HCT116 (cell line): ENCODE measurements around the gene IQCM. TPM values are rescaled to one million over a fixed set of nuclear protein-coding genes. Genes with fewer than 3 reads are reported as not detected.
"Not testable (repeated sequence)": the region's sequence is repeated elsewhere in the genome, so short reads cannot be mapped to it uniquely, and the experiment has no call there.

Source experiments
- ATAC-seq: fragments of 200-7000 bp; cut with Tn5 transposase; 2 replicates; pipeline ENCODE4 v1.9.1; 2020; ENCODE audit warnings: mild to moderate bottlenecking, moderate library complexity
- BruUV-seq: library from RNA; stranded (reverse); fragments of 400-500 nt; replicated peaks from 2 replicates; lab custom pipeline; 2021; lab: Mats Ljungman, UMichigan
- CTCF ChIA-PET: fragments of 300-600 bp; sonication (Branson Sonifier 250); formaldehyde crosslinking; loops from one replicate; lab custom pipeline; 2021; ENCODE audit warnings: antibody characterized with exemption; lab: Charles Lee
- POLR2A ChIA-PET: fragments of 300-600, 350-600 bp; sonication (Branson Sonifier 250); formaldehyde crosslinking; loops from one replicate; lab custom pipeline; 2021; ENCODE audit warnings: antibody characterized with exemption; lab: Charles Lee
- RAD21 ChIA-PET, 2 experiments: fragments of 300-600 bp; sonication (Branson Sonifier 250); formaldehyde crosslinking; loops; one replicate each; lab custom pipeline; 2023; ENCODE audit warnings: low total read pairs in 2 of 2; ENCODE audit not compliant: uncharacterized antibody in 2 of 2, unreplicated experiment in 2 of 2, low non-redundant PET in 1 of 2; lab: Charles Lee
- DNase-seq: peaks from one replicate; pipeline ENCODE4 v3.0.0-alpha.2; 2010; ENCODE audit warnings: low read depth, low spot score
- H2AFZ ChIP-seq: fragments of 200-600 bp; shearing (Covaris generic), sonication (generic); 2 replicates; pipeline ENCODE4 v1.6.1; 2017; ENCODE audit warnings: low read depth, mixed run types, mixed read lengths, antibody characterized with exemption, low read length; ENCODE audit not compliant: poor library complexity, severe bottlenecking
- H3K27ac ChIP-seq: 2 replicates; pipeline ENCODE4 v1.5.1; 2012; ENCODE audit warnings: low read depth, low read length
- H3K27me3 ChIP-seq: fragments of 200-600 bp; sonication (generic); 2 replicates; pipeline ENCODE4 v1.6.1; 2016; ENCODE audit warnings: mixed run types, low read length, mixed read lengths; ENCODE audit not compliant: insufficient read depth
- H3K36me3 ChIP-seq, 2 experiments: fragments of 200-500 bp in 1 of 2; fragments of 200-600 bp in 1 of 2; sonication (Bioruptor generic) in 1 of 2; sonication (generic) in 1 of 2; 2 replicates each; pipeline versions ENCODE4 v1.5.1 to v1.6.1; 2014 to 2016; ENCODE audit warnings: low read length in 2 of 2, inconsistent platforms in 1 of 2, mixed read lengths in 1 of 2, mixed run types in 1 of 2; ENCODE audit not compliant: insufficient read depth in 2 of 2, control insufficient read depth in 1 of 2
- H3K4me1 ChIP-seq, 2 experiments: fragments of 200-600 bp in 1 of 2; sonication (generic) in 1 of 2; 2 replicates each; pipeline versions ENCODE4 v1.5.1 to v1.6.1; 2012 to 2017; ENCODE audit warnings: low read length in 2 of 2, inconsistent platforms in 1 of 2, mild to moderate bottlenecking in 1 of 2, mixed read lengths in 1 of 2, mixed run types in 1 of 2, moderate library complexity in 1 of 2; ENCODE audit not compliant: insufficient read depth in 2 of 2, control insufficient read depth in 1 of 2
- H3K4me2 ChIP-seq: fragments of 200-600 bp; sonication (generic); 2 replicates; pipeline ENCODE4 v1.6.1; 2017; ENCODE audit warnings: mixed run types, low read length, mixed read lengths
- H3K4me3 ChIP-seq, 2 experiments: fragments of 200-600 bp in 1 of 2; sonication (generic) in 1 of 2; replicated peaks in 1 of 2; 2 replicates each; pipeline ENCODE4 v1.5.1; 2011 to 2016; ENCODE audit warnings: low read length in 2 of 2, control low read depth in 1 of 2, low read depth in 1 of 2, mild to moderate bottlenecking in 1 of 2, mixed read lengths in 1 of 2, mixed run types in 1 of 2
- H3K79me2 ChIP-seq: fragments of 200-600 bp; sonication (generic); 2 replicates; pipeline ENCODE4 v1.6.1; 2017; ENCODE audit warnings: mild to moderate bottlenecking, mixed run types, low read length, moderate library complexity, mixed read lengths; ENCODE audit not compliant: insufficient read depth
- H3K9ac ChIP-seq: fragments of 200-600 bp; sonication (generic); 2 replicates; pipeline ENCODE4 v1.6.1; 2016; ENCODE audit warnings: low read length, mixed read lengths
- H3K9me2 ChIP-seq: fragments of 200-600 bp; sonication (generic), shearing (Covaris generic); 2 replicates; pipeline ENCODE4 v1.6.1; 2017; ENCODE audit warnings: mixed run types, mild to moderate bottlenecking, moderate library complexity; ENCODE audit not compliant: insufficient read depth
- H3K9me3 ChIP-seq, 2 experiments: fragments of 200-500 bp in 1 of 2; fragments of 200-600 bp in 1 of 2; sonication (Bioruptor generic) in 1 of 2; sonication (generic) in 1 of 2; 2 replicates each; pipeline ENCODE4 v1.6.1; 2014 to 2017; ENCODE audit warnings: low read length in 2 of 2, mixed read lengths in 2 of 2, inconsistent platforms in 1 of 2, low read depth in 1 of 2, mild to moderate bottlenecking in 1 of 2, mixed run types in 1 of 2, moderate library complexity in 1 of 2; ENCODE audit not compliant: control insufficient read depth in 1 of 2, insufficient read depth in 1 of 2
- H4K20me1 ChIP-seq: fragments of 200-600 bp; sonication (generic), shearing (Covaris generic); 2 replicates; pipeline ENCODE4 v1.6.1; 2017; ENCODE audit warnings: mixed run types, mild to moderate bottlenecking, moderate library complexity; ENCODE audit not compliant: insufficient read depth
- RAD21 ChIP-seq: IDR thresholded peaks from 2 replicates; pipeline ENCODE4 v1.6.1; 2012; ENCODE audit warnings: low read depth, mild to moderate bottlenecking
- TCF7L2 ChIP-seq: IDR thresholded peaks from 2 replicates; pipeline ENCODE4 v1.7.0; 2011; ENCODE audit warnings: borderline replicate concordance, inconsistent platforms; ENCODE audit not compliant: insufficient read depth, insufficient read length; ENCODE audit errors: extremely low read depth
- intact Hi-C: fragments of 100-400 bp; cut with micrococcal nuclease; formaldehyde crosslinking; loops from 2 replicates; pipeline ENCODE4 v1.10.0; 2022
- total RNA-seq: library from RNA; stranded (reverse); gene quantifications from one replicate; pipeline ENCODE4 v1.2.1, GENCODE V29; 2021; ENCODE audit not compliant: unreplicated experiment
- TF ChIP-seq, protein P1 (sequence below), 3 experiments: fragments of 200-600 bp in 1 of 3; sonication (generic) in 1 of 3; IDR thresholded peaks in 2 of 3; conservative IDR thresholded peaks in 1 of 3; 2 replicates each; pipeline ENCODE4 v1.5.1; 2012 to 2017; ENCODE audit warnings: low read depth in 2 of 3, low read length in 2 of 3, antibody characterized with exemption in 1 of 3, borderline replicate concordance in 1 of 3, control low read depth in 1 of 3, mild to moderate bottlenecking in 1 of 3, mixed read lengths in 1 of 3, mixed run types in 1 of 3, moderate library complexity in 1 of 3; ENCODE audit not compliant: insufficient read depth in 1 of 3

The IQCM gene
- total RNA-seq, 1 experiment from 2014 or later: 0.20 TPM

DNA sequence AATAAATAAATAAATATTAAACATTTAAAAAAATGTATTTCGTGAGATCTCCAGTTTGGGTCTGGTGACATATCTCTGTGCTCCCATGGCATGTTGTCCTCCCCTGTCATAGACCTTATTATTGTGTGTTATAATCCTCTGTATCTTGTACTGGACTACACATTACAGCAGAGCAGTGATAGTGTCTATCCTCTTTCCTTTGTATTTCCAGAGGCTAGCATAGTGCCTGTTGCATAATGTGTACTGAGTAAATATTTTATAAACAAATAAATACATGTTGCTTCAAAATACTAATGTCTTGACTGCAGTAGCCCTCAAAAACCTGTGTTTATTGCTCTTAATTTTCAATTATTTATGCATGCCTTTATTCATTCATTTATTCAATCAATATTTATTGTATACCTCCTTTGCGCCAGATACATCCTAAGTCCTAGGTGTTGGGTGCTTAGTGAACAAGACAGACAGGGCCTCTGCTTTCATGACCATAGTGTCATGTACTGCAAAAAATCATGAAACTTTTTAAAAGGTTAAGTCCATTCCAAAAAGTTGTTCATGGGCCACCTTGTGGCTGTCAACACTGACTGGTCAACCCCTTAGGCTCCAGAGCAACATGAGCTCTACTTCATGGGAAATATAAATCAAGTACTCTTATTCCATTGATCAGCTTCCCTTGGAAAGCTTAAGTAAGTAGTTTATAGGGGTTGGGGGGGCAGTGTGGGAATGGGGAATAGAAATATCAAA lies 303.9 kb downstream of the IQCM start:
- ChIA-PET POLR2A (no interaction called here), CTCF (no interaction called here), RAD21 (no interaction called here)
- Histone ChIP-seq H3K4me1 (no peaks in the 10 kb centered on the region), H3K9me2 (no peaks in the 10 kb centered on the region), H3K36me3 (no peaks in the 10 kb centered on the region), H3K9me3 (no peaks in the 10 kb centered on the region), H3K27me3 (no peaks in the 10 kb centered on the region), H3K4me3 (no peak overlapping the region), H2AFZ (no peak overlapping the region), H3K79me2 (no peaks in the 10 kb centered on the region), H4K20me1 (no peaks in the 10 kb centered on the region), H3K9ac (no peak overlapping the region), H3K27ac (no peak overlapping the region), H3K4me2 (no peak overlapping the region)
- TF ChIP-seq RAD21 (0 out of 2 replicates have a peak, but pooled peaks have one; percentile 8), TCF7L2 (no peak)
- TF ChIP-seq, protein P1, sequence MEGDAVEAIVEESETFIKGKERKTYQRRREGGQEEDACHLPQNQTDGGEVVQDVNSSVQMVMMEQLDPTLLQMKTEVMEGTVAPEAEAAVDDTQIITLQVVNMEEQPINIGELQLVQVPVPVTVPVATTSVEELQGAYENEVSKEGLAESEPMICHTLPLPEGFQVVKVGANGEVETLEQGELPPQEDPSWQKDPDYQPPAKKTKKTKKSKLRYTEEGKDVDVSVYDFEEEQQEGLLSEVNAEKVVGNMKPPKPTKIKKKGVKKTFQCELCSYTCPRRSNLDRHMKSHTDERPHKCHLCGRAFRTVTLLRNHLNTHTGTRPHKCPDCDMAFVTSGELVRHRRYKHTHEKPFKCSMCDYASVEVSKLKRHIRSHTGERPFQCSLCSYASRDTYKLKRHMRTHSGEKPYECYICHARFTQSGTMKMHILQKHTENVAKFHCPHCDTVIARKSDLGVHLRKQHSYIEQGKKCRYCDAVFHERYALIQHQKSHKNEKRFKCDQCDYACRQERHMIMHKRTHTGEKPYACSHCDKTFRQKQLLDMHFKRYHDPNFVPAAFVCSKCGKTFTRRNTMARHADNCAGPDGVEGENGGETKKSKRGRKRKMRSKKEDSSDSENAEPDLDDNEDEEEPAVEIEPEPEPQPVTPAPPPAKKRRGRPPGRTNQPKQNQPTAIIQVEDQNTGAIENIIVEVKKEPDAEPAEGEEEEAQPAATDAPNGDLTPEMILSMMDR (IDR thresholded peaks at IDR 0.05 in 2 of 3, conservative IDR thresholded peaks at IDR 0.05 in 1 of 3; ENCODE audit: borderline replicate concordance in 1 of 3, insufficient read depth in 1 of 3, low read depth in 2 of 3, low read length in 2 of 3): 0 out of 6 replicates have a peak, but pooled peaks of 1 of the 3 experiments have one; percentile 6
- DNase-seq (no peak), ATAC-seq (no peak)
- intact Hi-C loops: no loop called here
- no TSS peak for BruUV-seq

DNA sequence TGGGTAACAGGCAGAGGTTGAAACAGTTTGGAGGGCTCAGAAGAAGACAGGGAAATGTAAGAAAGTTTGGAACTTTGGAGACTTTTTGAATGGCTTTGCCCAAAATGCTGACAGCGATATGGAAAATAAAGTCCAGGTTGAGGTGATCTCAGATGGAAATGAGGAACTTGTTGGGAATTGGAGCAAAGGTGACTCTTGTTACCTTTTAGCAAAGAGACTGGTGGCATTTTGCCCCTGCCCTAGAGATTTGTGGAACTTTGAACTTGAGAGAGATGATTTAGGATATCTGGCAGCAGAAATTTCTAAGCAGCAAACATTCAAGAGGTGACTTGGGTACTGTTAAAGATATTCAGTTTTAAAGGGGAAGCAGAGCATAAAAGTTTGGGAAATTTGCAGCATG lies 308.3 kb downstream of the IQCM start:
- H3K27ac ChIP-seq, H3K4me2 ChIP-seq, POLR2A ChIA-PET, H3K27me3 ChIP-seq, H3K9ac ChIP-seq, H3K4me1 ChIP-seq, BruUV-seq, H3K79me2 ChIP-seq, H4K20me1 ChIP-seq, ATAC-seq, H2AFZ ChIP-seq, RAD21 ChIA-PET, H3K4me3 ChIP-seq, intact Hi-C loops, H3K9me3 ChIP-seq, CTCF ChIA-PET, H3K9me2 ChIP-seq, H3K36me3 ChIP-seq, DNase-seq: not testable (repeated sequence)
